HG03135 (cell line): Measurements from ENCODE around the gene CNTNAP1.

ENCODE experiments used
- ATAC-seq: cut with Tn5 transposase; IDR thresholded peaks from one replicate; pipeline ENCODE4 v1.9.1; 2021; ENCODE audit warnings: mild to moderate bottlenecking, moderate library complexity; ENCODE audit not compliant: unreplicated experiment

CNTNAP1 gene

DNA sequence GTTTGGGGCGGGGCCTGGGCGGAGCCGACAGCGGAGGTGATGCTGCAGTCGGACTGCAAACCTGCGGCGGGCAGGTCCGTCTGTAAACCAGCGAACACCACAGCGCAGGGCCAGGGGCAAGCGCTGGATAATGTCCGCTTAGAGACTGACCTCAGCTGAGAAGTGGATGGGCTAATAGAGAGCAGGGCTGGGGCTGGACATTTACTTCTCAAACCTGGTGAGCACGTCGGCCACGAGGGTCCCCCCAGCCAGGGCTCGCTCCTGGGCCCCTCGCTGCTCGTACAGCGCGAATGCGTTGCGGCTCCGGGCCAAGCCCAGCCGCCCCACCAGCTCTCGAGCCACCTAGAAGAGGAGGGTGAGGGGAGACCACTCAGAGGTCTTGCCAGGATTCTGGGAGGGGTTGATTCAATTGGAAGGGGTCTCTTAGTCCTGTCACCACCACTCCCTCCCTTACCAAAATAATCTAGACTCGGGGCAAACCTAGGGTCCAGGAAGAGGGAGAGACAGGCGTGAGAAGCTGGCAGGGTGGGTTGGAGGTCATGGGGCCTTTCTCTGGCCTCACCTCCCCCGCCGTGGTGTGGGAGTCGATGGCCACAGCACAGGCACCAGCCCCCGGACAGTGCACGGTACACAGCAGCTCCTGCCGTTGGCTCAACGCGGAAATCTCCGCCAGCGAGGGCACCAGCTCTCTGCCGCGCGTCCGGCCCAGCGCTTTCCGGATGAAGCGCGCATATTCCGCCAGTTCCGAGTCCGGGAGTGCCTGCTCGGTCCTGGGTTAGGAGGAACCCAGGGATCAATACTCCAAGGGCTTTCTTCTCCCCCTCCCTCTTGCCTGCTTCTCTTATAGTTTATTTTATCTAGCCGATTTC lies 11.3 kb upstream of the CNTNAP1 start:
- ATAC-seq = no peak

DNA sequence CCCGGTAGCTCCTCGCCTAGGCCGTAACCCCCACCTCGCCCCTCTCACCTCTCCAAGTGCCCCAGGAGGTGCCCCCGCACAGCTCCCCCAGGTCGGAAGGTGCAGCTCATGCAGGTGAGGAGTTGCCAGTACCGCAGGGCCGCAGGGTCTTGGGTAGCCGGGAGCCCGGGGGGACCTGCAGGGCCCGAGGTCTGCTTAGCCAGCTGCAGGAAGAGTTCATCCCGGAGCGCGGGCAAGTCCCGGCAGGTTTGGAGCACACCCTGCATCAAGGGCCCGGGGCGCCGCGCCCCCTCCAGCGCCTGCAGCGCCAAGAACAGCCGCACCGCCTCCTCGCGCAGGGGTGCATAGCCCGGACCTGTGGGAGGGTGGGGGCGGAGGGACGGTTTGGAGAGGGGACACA lies 10.3 kb upstream of the CNTNAP1 start:
- no peak for ATAC-seq

DNA sequence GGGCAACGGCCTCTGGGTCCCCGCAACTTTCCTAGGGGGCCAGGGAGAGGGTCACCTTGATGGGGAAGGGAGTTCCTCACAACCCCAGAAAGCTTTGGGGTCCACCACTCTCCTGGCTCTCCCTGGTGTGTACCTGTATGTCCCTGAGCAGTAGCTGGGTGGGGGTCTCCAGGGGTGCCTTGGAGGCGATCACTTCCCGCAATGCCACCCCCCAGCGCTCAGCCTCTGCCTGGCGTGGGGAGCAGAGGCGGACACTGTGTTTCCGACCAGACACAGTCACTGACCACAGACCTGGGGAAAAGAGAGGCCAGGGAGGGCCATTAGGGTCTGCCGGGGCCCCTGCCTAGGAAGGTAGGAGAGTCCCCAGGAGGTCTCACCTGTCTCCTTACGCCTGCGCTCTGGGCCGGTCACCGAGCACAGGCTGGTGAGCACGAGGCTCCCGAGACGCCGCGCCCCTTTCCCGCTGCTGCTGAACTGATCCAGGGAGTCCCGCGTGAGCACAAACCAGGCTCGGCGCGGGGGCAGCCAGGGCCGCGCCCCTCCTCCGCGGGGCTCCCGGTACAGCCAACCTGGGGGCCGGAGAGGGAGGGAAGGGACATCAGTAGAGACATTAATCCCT lies 9.0 kb upstream of the CNTNAP1 start:
- ATAC-seq = no peak

DNA sequence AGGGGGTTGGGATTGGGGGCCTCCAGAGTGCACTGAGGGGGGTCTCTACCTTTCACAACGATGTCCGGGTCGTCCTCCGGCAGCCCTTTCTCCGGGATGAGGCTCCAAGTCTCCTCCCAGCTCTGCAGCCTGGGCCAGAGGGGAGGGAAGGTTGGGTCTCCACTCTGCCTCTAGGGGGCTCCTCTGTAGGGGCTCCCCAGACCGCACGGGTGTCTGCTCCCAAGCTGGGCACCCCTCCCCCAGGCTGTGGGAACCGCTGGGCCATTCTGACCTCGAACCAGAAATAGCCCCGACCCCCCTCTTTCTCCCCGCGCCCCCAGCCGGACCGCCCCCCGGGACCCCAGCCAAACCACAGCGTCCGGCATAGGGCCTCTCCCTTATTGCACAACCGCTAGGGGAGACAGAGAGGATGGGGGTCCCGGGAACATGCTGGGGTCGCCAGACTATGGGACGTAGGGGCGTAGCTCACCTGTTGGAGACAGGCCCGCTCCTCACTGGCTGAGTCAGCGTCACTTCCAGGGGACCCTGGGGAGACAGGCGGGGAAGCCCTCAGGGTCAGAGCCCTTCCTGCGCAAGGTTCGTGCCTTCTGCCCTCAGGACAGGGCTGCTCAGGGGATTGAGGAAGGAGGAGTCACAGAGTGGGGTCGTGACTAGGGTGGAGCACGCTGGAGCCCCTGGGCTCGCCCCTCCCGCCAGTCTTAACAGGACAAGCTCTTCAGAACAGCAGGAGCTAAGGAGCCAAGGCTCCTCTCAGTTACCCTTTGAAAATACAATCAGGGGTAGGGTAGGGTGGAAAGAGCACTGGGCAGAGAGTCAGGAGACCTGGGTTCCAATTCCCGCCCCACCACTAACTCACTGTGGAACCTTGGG lies 8.2 kb upstream of the CNTNAP1 start:
- ATAC-seq = no peak

DNA sequence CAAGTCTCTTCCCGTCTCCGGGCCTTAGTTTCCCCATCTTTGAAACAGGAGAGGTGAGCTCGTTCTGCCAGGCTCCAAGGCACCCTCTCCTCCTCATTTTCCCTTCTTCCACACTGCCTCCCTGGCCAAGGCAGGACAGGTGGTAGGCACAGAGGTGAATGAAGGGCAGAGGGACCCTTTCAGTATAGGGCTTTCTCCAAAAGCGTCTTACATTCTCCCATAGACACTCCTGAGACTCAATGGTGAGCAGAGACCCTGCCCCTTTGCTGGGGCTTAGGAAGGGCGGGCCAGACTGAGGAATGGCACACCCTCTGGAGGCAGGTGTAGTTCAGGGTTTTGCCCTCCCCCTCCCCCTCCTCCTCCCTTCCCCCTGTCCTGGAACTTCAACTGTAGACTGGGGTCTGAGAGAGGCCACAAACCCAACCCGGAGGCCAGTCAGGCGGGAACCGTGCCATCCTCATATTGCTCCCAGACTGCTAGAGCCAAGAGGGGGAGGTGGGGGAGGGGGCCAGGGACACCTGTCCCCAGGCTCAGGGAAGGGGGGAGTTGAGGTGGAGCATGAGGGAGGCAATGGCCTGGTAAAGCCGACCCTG lies 7.5 kb upstream of the CNTNAP1 start:
- no peak for ATAC-seq

DNA sequence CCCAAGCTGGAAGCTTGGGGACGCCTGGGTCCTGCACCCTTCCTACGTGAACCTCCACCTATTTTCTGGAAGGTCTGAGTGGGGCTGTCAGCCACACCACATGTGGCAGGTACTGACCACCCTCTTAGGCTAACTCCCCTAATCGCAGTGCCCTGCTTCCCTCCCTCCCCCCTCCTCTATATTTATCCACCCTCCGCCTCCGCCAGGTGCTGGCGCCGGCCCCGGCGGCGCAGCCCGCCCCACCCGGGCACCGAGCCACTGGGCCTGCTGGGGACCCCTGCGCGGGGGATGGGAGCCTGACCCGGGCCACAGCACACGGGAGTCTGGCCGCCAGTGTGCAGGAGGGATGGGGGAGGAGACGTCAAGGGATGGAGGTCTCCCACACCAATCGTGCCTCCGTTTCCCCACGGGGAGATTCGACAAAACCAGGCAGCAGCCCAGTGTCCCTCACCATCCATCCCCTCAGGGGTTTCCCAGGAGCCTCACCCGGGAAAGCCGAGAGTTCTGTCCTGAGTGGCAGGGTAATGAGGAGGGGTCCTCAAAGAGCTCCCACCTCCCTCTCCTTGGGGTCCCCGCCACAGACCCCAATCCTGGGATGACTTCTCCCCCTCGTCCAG lies 6.9 kb upstream of the CNTNAP1 start:
- no peak for ATAC-seq

DNA sequence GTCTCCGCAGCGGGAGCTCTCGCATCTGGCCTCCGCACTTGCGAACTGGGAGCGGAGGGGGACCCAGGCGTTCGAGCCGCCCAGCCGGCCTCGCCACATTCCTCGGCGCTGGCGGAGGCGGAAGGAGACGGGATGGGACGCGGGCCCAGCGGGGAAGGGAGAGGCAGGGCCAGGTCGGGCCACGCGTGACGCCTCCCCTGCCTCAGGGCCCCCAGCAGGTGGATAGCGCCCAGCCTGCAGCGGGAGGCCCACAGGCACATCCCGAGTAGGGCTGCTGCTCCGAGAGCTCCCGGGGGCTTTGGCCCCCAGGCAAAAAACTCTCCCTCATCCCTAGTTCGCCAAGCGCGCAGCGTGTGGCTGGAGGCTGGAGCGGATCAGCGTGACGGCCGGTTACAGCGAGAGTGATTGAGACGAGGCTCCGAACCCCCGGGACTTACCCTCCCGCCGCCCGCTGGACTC lies 6.3 kb upstream of the CNTNAP1 start:
- ATAC-seq = no peak

DNA sequence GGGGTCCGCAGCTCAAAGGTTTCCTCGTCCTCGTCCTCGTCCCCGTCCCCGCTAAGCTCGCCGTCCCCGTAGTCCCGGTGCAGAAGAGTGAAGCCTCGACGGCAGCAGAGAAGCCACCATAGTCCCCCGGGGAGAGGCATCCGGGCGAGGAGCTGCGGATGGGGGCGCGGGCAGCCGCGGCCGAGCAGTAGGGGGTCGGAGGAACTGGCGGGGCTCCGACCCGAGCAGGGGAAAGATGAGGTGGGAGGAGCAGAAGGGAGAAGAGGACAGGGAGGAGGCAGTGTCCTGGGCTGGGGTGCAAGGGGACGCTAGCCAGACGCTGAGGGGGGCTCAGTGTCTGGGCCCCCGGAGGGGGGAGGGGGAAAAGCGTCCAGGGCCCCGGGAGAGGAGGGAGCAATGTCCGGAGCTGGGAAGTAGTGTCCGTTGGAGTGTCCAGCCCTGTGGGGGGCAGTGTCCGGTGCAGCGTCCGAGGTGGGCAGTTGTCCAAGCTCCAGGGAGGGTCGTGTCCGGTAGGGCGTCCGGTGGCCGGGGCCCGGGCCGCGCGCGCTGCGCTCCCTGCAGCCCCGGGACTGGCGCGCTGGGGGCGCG lies 5.8 kb upstream of the CNTNAP1 start, which contains the start of gene PLEKHH3:
PLEKHH3 (minus strand) TSS at position 571 of the 588 bp plus-strand sequence; CDS start at position 140, 431 bp downstream.
- ATAC-seq = no peak

DNA sequence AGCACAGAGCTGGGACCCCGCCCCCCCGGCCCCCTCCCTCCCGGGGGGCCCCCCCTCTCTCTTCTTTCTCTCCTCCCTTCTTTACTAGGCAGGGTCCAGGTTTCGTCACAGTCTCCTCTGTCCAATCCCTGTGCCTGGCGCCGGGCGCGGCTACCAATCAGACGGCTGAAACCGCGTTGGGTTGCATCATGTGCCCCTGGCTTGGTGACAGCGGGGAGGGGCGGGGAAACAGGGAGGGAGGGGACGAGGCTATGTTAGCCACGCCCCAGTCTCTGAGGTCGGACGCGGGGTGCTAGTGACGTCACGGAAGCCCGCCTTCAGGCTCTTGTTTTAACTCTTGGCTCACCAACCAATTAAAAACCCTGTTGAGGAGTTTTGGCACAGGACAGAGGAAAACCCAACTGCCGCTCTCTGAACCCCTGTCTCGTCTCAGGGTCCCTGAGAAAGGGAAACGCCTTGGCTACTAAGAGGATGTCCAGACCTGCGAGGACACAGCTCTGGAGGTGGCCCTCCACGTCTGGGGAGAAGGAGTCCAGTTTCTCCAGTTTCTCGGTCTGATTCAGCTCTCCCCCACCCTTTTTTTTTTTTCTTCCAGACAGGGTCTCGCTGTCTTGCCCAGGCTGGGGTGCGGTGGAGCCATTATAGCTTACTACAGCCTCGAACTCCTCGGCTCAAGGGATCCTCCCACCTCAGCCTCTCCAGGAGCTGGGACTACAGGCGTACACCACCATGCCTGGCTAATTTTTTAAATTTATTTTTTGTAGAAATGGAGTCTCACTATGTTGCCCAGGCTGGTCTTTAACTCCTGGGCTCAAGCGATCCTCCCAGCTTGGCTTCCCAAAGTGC lies 5.1 kb upstream of the CNTNAP1 start:
- peak; percentile 55 for ATAC-seq

DNA sequence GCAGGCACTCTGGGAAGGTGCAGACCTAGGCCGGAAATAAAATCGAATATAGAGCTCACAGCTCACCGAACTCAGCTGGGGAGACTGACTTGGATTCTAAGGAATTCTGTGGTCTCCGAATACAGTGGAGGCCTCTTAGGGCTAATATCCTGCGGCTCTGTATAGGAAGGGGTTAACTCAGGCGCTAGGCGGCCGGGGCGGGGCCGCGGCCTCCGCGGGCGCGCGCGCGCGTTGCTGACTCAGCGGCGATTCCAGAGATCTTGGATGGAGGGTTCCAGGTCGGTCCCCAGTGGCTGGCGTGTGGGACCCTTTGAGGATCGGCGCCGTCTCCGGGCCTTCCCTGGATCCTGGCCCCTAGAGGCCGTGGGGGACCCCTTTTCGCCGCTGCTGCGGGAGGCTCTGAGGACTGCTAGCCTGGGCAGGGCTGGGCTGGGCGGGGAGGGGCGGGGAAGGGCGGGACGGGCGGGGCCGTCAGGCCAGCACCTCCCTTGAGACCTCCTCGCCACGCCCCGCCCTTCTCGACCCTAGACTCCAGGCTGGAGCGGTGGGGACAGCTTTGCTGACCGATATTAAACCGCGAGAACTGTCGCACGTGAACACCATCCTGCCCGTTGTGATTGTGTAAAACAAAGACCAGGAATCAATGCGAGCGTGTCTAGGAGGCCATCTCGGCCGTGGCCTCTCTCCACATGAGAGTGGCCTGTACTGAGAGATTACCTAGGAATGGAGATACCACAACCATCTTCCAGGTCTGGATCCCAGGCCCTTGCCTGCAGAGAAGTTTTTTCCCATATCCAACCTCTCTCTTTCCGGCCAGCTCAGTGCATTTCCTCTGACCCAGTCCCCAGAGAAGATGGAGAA lies 4.2 kb upstream of the CNTNAP1 start:
- no peak for ATAC-seq

DNA sequence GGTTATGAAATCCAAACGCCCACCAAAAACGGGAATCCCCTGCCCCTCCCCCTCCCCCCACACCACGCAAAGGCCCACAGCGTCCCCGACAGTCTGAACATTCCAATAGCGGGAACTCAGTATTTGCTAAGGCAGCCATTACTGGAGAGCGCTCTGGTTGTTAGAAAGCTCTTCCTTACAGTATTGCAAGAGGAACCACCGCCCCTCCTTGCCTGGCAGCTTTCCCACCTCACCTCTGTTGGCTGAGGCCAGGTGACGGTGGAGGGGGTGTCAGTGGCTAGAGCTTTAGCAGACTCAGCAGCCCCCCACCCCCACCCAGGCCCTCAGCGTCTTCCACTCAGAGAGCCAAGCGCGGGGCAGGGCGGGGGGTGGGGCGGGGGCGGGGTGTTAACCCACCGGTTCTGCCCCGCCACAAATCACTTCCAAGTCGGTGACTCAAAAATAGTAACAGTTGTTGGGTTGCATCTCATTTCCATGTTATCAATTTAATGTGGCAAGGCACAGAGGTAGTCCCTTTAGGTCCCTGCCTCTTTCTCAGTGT lies 3.3 kb upstream of the CNTNAP1 start:
- no peak for ATAC-seq

DNA sequence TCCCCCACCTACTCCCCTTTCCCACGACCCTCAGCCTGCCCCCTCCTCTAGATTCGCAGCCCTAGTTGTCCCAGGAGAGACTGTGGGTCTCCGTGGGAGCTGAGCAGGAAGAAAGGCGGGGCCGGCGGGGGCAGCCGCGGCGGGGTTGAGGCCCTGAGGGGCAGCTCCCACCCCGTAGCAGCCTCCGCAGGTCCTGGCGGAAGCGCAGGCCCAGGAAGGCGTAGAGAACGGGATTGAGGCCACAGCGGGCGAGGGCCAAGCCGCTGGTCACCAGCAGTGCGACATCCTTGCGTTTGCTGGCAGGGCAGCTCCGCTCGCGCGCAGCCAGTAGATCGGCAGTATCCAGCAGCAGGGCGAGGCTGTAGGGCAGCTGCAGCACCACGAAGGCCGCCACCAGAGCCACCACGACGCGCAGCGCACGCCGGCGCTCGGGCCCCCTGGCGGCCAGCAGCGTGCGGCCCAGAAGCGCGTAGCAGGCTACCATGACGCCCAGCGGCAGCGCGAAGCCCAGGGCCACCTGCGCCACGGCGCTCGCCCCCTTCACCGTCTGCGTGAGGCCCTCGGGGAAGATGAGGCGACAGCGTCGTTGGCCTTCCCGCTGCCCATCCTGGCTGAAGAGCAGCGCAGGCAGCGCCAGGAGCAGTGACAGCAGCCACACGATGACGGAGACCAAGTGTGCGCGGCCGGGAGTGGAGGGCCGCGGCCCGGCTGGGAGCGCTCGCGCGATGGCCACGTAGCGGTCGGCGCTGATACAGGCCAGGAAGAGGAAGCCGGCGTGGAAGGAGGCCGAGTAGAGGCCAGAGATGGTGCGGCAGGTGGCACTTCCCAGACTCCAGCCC lies 2.6 kb upstream of the CNTNAP1 start:
- ATAC-seq = no peak

DNA sequence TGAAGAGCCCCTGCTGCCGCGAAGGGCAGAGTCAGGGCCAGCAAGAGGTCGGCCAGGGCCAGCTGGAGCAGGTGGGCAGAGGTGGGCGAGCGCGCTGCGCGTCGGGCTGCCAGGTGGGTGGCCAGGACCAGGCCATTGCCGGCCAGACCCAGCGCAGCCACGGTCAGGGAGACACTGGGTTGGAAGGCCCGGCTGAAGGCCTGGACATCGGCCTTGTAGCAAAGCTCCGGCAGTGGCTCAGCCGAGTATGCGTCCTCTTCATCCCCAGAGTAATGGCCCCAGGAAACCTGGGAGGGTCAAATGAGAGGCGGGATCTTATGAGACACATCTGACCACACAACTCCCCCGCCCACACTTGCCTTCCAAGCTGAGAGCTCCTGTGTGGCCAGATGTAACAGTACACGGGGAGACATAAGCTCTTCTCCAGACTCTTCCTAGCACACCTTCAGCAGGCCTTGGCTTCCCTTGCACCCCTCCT lies 2.0 kb upstream of the CNTNAP1 start:
- no peak for ATAC-seq

DNA sequence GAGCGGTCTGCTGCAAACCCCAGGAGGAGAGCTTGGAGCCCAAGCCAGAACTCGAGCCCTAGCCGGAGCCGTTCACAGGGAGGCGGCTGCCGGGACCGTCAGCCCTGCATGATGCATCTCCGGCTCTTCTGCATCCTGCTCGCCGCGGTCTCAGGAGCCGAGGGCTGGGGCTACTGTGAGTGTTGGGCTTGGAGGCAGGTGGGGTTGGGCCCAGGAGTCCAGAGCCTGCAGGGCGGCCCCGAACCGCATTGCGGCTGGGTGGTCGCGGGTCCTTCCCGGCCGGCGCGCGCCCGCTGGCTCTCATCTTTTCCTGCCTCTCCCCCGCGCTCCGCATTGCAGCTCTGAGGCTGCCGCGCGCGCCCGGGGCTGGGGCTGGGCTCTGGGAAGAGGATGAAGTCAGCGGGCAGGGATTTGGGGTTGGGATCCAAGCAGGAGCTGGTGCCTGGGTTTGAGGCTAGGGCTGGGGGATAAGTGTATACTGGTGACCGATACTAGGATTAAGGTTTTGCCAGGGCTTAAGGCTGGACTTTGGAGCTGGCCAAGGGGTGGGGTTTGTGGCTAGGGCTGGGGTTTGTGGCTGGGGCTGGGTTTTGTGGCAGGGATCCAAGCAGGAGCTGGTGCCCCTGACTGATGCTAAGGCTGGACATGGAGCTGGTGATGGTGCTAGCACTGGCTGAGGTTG lies 532 bp downstream of the CNTNAP1 start:
- ATAC-seq = no peak

DNA sequence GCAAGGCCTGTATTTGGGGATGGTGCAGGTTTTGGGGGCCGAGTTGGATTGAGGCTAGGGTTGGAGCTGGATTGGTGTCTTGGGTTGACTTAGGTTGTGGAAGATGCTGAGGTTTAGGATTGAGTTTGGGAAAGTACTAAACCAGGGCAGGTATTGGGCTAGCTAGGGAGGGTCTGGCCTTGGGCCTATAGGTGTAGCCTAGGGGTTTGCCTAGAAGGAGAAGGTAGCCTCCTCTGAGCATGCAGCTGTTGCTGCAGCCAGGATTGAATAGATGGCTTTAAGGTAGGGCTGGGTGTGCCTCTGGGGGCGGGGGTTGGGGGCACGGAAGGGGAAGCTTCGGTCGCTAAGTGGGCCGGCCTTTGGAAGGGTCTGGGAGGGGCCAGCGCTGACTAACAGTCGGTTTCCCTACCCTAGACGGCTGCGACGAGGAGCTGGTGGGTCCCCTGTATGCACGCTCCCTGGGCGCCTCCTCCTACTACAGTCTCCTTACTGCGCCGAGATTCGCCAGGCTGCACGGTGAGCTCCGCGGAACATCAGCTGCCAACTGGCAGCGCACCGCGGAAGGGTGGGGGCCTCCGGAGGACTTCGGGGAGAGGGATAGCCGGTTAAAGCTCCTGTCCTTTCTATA lies 1.2 kb downstream of the CNTNAP1 start:
- ATAC-seq = no peak
